ENCODE results near the gene CUBN. TPM values are rescaled to one million over a fixed set of nuclear protein-coding genes. Genes with fewer than 3 reads are reported as not detected.

The CUBN gene
- total RNA-seq, 2 experiments from 2014 or later: 7.9 to 9.2 TPM

DNA sequence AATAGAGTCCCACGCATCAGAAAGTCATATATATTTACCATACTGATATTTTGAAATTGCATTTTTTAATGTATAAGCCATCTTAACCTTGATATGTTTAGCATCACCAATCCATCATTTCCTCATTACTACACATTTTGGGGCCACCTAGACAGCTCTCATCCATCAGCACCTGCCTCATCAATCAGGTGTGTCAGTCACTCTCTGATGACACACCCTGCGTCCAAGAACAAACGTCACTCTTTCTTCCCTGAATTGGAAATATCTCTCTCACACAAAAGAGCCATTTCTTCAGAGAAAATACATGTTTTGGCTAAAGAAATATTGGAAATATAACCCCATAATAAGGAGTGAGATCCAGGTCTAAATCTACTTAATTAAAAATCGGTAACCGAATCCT is 273.5 kb downstream of the CUBN start:
- ChIA-PET CTCF (interaction anchor here (1.3 kb wide), 1 partner anchor 954 kb away, joined by 3 read pairs; no protein-coding TSS in a partner anchor), POLR2A (no interaction called here)
- H3K36me3 ChIP-seq (ENCODE audit: insufficient read depth, low read length): no peaks in the 10 kb centered on the region
- DNase-seq (no peak), ATAC-seq (ENCODE audit: poor library complexity) (no peak)
- Mint-ChIP-seq H3K27me3 (no peaks in the 10 kb centered on the region), H3K36me3 (ENCODE audit: low read depth) (peaks cover 6% of the 10 kb centered on the region), H3K4me3 (no peak overlapping the region), H3K4me1 (ENCODE audit: low read depth) (no peaks in the 10 kb centered on the region), H3K9me3 (no peaks in the 10 kb centered on the region), H3K27ac (no peak overlapping the region)
- intact Hi-C loops (cut with DNase I, micrococcal nuclease): loop anchor here in 1 of 2 experiments (10.0 kb wide), 1 partner anchor 89 kb away; no protein-coding TSS in a partner anchor
- H3K27me3 ChIP-seq (ENCODE audit: control insufficient read depth in 1 of 2, insufficient read depth in 2 of 2, low read length in 2 of 2): no peaks in the 10 kb centered on the region
- TF ChIP-seq, protein P1, sequence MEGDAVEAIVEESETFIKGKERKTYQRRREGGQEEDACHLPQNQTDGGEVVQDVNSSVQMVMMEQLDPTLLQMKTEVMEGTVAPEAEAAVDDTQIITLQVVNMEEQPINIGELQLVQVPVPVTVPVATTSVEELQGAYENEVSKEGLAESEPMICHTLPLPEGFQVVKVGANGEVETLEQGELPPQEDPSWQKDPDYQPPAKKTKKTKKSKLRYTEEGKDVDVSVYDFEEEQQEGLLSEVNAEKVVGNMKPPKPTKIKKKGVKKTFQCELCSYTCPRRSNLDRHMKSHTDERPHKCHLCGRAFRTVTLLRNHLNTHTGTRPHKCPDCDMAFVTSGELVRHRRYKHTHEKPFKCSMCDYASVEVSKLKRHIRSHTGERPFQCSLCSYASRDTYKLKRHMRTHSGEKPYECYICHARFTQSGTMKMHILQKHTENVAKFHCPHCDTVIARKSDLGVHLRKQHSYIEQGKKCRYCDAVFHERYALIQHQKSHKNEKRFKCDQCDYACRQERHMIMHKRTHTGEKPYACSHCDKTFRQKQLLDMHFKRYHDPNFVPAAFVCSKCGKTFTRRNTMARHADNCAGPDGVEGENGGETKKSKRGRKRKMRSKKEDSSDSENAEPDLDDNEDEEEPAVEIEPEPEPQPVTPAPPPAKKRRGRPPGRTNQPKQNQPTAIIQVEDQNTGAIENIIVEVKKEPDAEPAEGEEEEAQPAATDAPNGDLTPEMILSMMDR (IDR thresholded peaks at IDR 0.05): no peak
- H3K27ac ChIP-seq (ENCODE audit: low read depth in 1 of 2, low read length in 2 of 2): no peak overlapping the region
- H3K9me3 ChIP-seq (ENCODE audit: control insufficient read depth in 1 of 2, insufficient read depth in 1 of 2, low read length in 2 of 2): peaks cover 0 to 2% of the 10 kb centered on the region in 2 experiments
- H3K4me1 ChIP-seq (ENCODE audit: insufficient read depth, low read length): no peaks in the 10 kb centered on the region
- H3K4me3 ChIP-seq (ENCODE audit: low read length): no peak overlapping the region

- H3K9me3 ChIP-seq (ENCODE audit: control insufficient read depth in 1 of 2, insufficient read depth in 1 of 2, low read length in 2 of 2): no peaks in the 10 kb centered on the region
- H3K27me3 ChIP-seq (ENCODE audit: control insufficient read depth in 1 of 2, insufficient read depth in 2 of 2, low read length in 2 of 2): no peaks in the 10 kb centered on the region
- Mint-ChIP-seq H3K27ac (no peak overlapping the region), H3K27me3 (no peaks in the 10 kb centered on the region), H3K4me3 (no peak overlapping the region), H3K4me1 (ENCODE audit: low read depth) (no peaks in the 10 kb centered on the region), H3K9me3 (no peaks in the 10 kb centered on the region), H3K36me3 (ENCODE audit: low read depth) (no peaks in the 10 kb centered on the region)
- intact Hi-C loops (cut with DNase I, micrococcal nuclease): loop anchor here in 1 of 2 experiments (10.0 kb wide), 1 partner anchor 90 kb away; no protein-coding TSS in a partner anchor
- H3K27ac ChIP-seq (ENCODE audit: low read depth in 1 of 2, low read length in 2 of 2): no peak overlapping the region
- ChIA-PET CTCF (no interaction called here), POLR2A (no interaction called here)
- no peaks in the 10 kb centered on the region for H3K4me1 ChIP-seq (ENCODE audit: insufficient read depth, low read length)
- H3K4me3 ChIP-seq (ENCODE audit: low read length): no peak overlapping the region
- TF ChIP-seq, protein P1 (IDR thresholded peaks at IDR 0.05): no peak
- no peak for ATAC-seq (ENCODE audit: poor library complexity)
- DNase-seq: no peak
- no peaks in the 10 kb centered on the region for H3K36me3 ChIP-seq (ENCODE audit: insufficient read depth, low read length)
Measured at GRCh38 chr10:16854623-16855022, 275.0 kb downstream of the CUBN start.

DNA sequence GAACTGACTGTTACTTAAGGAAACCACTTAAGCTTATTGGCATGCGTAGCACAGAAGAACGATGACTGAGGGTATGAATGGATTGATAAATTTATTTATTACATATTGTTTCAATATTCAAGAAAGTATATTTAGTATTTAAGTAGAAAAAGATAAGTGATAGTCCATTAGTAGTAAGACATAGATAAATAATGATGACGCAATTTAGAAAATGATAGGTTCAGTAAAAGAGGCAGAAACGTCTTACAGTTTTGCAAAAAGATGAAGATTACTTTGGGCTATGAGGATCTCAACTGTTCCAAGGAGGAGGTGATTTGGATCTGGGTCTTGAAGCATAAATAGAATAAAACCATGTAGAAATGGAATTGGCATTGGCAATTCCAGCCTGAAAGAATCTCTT is 275.8 kb downstream of the CUBN start:
- H3K36me3 ChIP-seq (ENCODE audit: insufficient read depth, low read length): no peaks in the 10 kb centered on the region
- no peak overlapping the region for H3K27ac Mint-ChIP-seq
- H3K4me1 ChIP-seq (ENCODE audit: insufficient read depth, low read length): no peaks in the 10 kb centered on the region
- no peaks in the 10 kb centered on the region for H3K4me1 Mint-ChIP-seq (ENCODE audit: low read depth)
- no peaks in the 10 kb centered on the region for H3K27me3 ChIP-seq (ENCODE audit: control insufficient read depth in 1 of 2, insufficient read depth in 2 of 2, low read length in 2 of 2)
- TF ChIP-seq, protein P1 (IDR thresholded peaks at IDR 0.05): no peak
- no peak overlapping the region for H3K27ac ChIP-seq (ENCODE audit: low read depth in 1 of 2, low read length in 2 of 2)
- DNase-seq (no peak), ATAC-seq (ENCODE audit: poor library complexity) (no peak)
- H3K9me3 ChIP-seq (ENCODE audit: control insufficient read depth in 1 of 2, insufficient read depth in 1 of 2, low read length in 2 of 2): no peaks in the 10 kb centered on the region
- H3K27me3 Mint-ChIP-seq: no peaks in the 10 kb centered on the region
- no peaks in the 10 kb centered on the region for H3K9me3 Mint-ChIP-seq
- H3K4me3 ChIP-seq (ENCODE audit: low read length): no peak overlapping the region
- ChIA-PET POLR2A (no interaction called here), CTCF (no interaction called here)
- H3K4me3 Mint-ChIP-seq: no peak overlapping the region
- no peaks in the 10 kb centered on the region for H3K36me3 Mint-ChIP-seq (ENCODE audit: low read depth)
- intact Hi-C loops (cut with DNase I, micrococcal nuclease): loop anchor here in 1 of 2 experiments (10.0 kb wide), 1 partner anchor 91 kb away; no protein-coding TSS in a partner anchor

All from CD4-positive, alpha-beta T cell (primary cell).